ENCODE measurements around the gene HS3ST4. TPM values are rescaled to one million over a fixed set of nuclear protein-coding genes. Genes with fewer than 3 reads are reported as not detected.
A peak's percentile ranks its signal among the peaks of the same experiment; 100 is the strongest.

The HS3ST4 gene
- polyA plus RNA-seq, 1 donor, result 0.39 TPM

- DNase-seq, result no peak
- no peaks in the 10 kb centered on the region for H3K9me3 ChIP-seq (ENCODE audit: control insufficient read depth, low read depth, low read length)
- no peaks in the 10 kb centered on the region for H3K36me3 ChIP-seq (ENCODE audit: control insufficient read depth, insufficient read depth, low read length)
- no peaks in the 10 kb centered on the region for H3K27me3 ChIP-seq (ENCODE audit: control insufficient read depth, insufficient read depth, low read length)
- H3K27ac ChIP-seq (ENCODE audit: low read length), result no peak overlapping the region
- H3K4me3 ChIP-seq (ENCODE audit: low read length), result no peak overlapping the region
- H3K4me1 ChIP-seq (ENCODE audit: control insufficient read depth, insufficient read depth, low read length), result no peaks in the 10 kb centered on the region
- WGBS (ENCODE audit: insufficient coverage, low lambda C conversion rate), result no CpG with 5 or more reads among the region's 4 CpGs
Observed at GRCh38 chr16:25817876-25818275, 126.1 kb downstream of the HS3ST4 start.

DNA sequence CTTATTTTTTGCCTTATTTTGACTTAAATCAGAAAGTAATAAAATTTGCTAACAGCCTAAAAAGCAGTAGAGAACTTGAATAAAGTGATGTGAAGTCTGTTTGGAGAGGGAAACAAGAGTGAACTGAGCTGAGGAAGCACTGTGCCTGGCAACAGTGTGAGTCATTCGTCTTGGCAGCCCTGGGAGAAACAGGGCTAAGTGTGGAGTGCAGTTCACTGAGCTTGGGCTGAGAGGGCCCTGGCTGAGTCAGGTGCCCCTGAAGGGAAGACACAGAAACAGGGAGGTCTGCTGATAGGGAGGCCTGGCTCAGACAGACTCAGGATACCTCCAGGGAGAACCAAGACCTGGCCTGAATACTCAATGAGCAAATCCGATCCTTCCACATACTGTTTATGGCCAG lies 132.1 kb downstream of the HS3ST4 start:
- Histone ChIP-seq H3K27ac (ENCODE audit: low read length) (no peak overlapping the region), H3K27me3 (ENCODE audit: control insufficient read depth, insufficient read depth, low read length) (no peaks in the 10 kb centered on the region), H3K4me1 (ENCODE audit: control insufficient read depth, insufficient read depth, low read length) (no peaks in the 10 kb centered on the region), H3K4me3 (ENCODE audit: low read length) (no peak overlapping the region), H3K36me3 (ENCODE audit: control insufficient read depth, insufficient read depth, low read length) (no peaks in the 10 kb centered on the region), H3K9me3 (ENCODE audit: control insufficient read depth, low read depth, low read length) (no peaks in the 10 kb centered on the region)
- no CpG with 5 or more reads among the region's 2 CpGs for WGBS (ENCODE audit: insufficient coverage, low lambda C conversion rate)
- DNase-seq, result no peak

DNA sequence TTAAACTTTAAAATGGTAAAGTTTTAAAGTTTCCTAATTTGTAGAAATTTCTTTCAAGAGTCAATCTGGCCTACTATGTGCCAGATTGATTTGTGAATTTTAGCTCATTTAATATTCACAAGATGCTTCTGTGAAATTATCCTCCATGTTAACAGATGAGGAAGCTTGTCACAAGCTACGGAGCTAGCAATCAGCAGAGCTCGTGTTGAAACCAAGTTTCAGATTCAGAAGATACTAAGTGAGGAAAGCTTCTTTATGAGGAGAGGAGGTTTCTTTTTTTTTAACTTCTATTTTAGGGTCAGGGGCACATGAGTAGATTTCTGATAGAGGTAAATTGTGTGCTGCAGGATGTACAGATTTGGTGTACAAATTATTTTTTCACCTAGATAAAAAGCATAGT lies 135.9 kb downstream of the HS3ST4 start:
- Histone ChIP-seq H3K4me1 (ENCODE audit: control insufficient read depth, insufficient read depth, low read length) (no peaks in the 10 kb centered on the region), H3K4me3 (ENCODE audit: low read length) (no peak overlapping the region), H3K36me3 (ENCODE audit: control insufficient read depth, insufficient read depth, low read length) (no peaks in the 10 kb centered on the region), H3K27me3 (ENCODE audit: control insufficient read depth, insufficient read depth, low read length) (no peaks in the 10 kb centered on the region), H3K27ac (ENCODE audit: low read length) (no peak overlapping the region), H3K9me3 (ENCODE audit: control insufficient read depth, low read depth, low read length) (no peaks in the 10 kb centered on the region)
- no CpG with 5 or more reads among the region's 2 CpGs for WGBS (ENCODE audit: insufficient coverage, low lambda C conversion rate)
- no peak for DNase-seq

DNA sequence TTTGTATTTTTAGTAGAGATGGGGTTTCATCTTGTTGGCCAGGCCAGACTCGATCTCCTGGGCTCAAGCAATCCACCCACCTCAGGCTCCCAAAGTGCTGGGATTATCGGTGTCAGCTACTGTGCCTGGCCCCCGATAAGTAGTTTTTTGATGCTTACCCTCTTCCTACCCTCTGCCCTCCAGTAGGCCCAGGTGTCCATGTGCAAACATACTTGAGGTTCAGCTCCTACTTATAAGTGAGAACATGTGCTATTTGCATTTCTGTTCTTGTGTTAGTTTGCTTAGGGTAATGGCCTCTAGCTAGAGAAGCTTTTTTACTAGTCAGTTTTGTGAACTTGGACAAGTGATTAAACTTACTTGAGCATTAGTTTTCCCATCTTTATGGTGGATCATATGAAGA lies 136.8 kb downstream of the HS3ST4 start:
- no CpG with 5 or more reads among the region's 3 CpGs for WGBS (ENCODE audit: insufficient coverage, low lambda C conversion rate)
- DNase-seq, result no peak
- no peak overlapping the region for H3K27ac ChIP-seq (ENCODE audit: low read length)
- H3K36me3 ChIP-seq (ENCODE audit: control insufficient read depth, insufficient read depth, low read length), result no peaks in the 10 kb centered on the region
- no peaks in the 10 kb centered on the region for H3K9me3 ChIP-seq (ENCODE audit: control insufficient read depth, low read depth, low read length)
- H3K27me3 ChIP-seq (ENCODE audit: control insufficient read depth, insufficient read depth, low read length), result no peaks in the 10 kb centered on the region
- H3K4me3 ChIP-seq (ENCODE audit: low read length), result no peak overlapping the region
- no peaks in the 10 kb centered on the region for H3K4me1 ChIP-seq (ENCODE audit: control insufficient read depth, insufficient read depth, low read length)

DNA sequence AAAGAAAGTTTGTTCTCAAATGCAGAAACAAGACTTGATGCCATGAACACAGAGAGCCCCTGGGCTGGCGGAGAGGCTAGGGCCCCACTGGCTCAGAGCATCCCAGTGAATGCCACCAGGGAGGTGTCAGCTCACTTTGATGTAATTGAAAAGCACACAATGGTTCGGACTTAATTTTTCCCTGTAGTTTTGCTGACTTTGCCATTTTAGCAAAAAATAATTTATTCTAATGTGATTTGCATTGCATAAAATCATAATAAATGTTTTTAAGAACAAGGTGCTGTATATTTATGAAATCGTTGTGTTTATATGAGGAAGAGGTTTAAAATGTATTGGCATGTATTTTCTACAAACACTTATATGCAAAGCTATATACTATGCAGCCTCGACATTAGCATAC lies 140.5 kb downstream of the HS3ST4 start:
- H3K4me3 ChIP-seq (ENCODE audit: low read length), result no peak overlapping the region
- no peak for DNase-seq
- no peaks in the 10 kb centered on the region for H3K4me1 ChIP-seq (ENCODE audit: control insufficient read depth, insufficient read depth, low read length)
- no peaks in the 10 kb centered on the region for H3K36me3 ChIP-seq (ENCODE audit: control insufficient read depth, insufficient read depth, low read length)
- WGBS (ENCODE audit: insufficient coverage, low lambda C conversion rate), result 100% methylated on average over 1 of the region's 4 CpGs
- H3K9me3 ChIP-seq (ENCODE audit: control insufficient read depth, low read depth, low read length), result no peaks in the 10 kb centered on the region
- no peaks in the 10 kb centered on the region for H3K27me3 ChIP-seq (ENCODE audit: control insufficient read depth, insufficient read depth, low read length)
- H3K27ac ChIP-seq (ENCODE audit: low read length), result no peak overlapping the region

DNA sequence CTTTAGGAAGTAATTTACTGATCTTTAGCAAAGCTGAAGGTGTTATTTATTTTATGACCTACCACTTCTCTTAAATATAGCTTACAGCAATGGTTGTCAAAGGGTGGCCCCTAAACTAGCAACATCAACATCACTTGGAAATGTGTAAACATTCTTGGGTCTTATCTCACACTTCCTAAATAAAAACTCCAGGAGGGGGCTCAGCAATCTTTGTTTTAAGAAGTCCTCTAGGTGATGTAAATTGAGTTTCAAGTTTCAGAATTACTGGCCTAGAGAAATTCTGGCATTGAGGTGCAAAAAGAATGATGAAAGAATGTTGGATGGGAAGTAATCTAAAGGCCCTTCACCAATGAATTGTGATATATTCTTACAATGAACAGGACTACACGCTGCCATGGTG lies 142.3 kb downstream of the HS3ST4 start:
- Histone ChIP-seq H3K27me3 (ENCODE audit: control insufficient read depth, insufficient read depth, low read length) (no peaks in the 10 kb centered on the region), H3K36me3 (ENCODE audit: control insufficient read depth, insufficient read depth, low read length) (no peaks in the 10 kb centered on the region), H3K27ac (ENCODE audit: low read length) (no peak overlapping the region), H3K4me3 (ENCODE audit: low read length) (no peak overlapping the region), H3K9me3 (ENCODE audit: control insufficient read depth, low read depth, low read length) (no peaks in the 10 kb centered on the region), H3K4me1 (ENCODE audit: control insufficient read depth, insufficient read depth, low read length) (peaks cover 5% of the 10 kb centered on the region)
- DNase-seq, result no peak
- WGBS (ENCODE audit: insufficient coverage, low lambda C conversion rate), result 100% methylated on average over 1 of the region's 1 CpG

DNA sequence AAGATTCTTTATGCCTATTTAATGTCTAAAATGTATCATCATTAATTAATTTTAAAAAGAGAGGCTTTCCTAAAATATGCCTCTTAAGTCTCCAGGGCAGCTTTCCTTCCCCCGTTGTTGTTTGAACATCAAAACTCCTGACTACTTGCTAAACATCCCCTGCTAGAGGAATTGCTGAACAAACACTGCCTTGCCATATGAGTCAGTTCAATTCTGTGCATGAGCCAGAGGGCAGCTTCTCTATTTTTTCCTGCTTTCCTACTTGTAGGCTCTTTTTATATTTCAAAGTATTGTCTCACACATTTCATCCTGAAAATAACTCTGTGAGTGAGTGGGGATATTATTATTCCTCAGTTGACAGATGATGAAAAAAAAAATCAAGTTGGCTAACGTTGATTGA lies 143.4 kb downstream of the HS3ST4 start:
- no peaks in the 10 kb centered on the region for H3K9me3 ChIP-seq (ENCODE audit: control insufficient read depth, low read depth, low read length)
- DNase-seq, result no peak
- no peak overlapping the region for H3K4me3 ChIP-seq (ENCODE audit: low read length)
- H3K4me1 ChIP-seq (ENCODE audit: control insufficient read depth, insufficient read depth, low read length), result peaks cover 5% of the 10 kb centered on the region
- no peak overlapping the region for H3K27ac ChIP-seq (ENCODE audit: low read length)
- H3K27me3 ChIP-seq (ENCODE audit: control insufficient read depth, insufficient read depth, low read length), result no peaks in the 10 kb centered on the region
- H3K36me3 ChIP-seq (ENCODE audit: control insufficient read depth, insufficient read depth, low read length), result no peaks in the 10 kb centered on the region
- WGBS (ENCODE audit: insufficient coverage, low lambda C conversion rate), result 40% methylated on average over 1 of the region's 2 CpGs

GRCh38 chr16:25838724-25839186 lies 147.0 kb downstream of the HS3ST4 start:
- Histone ChIP-seq H3K27me3 (ENCODE audit: control insufficient read depth, insufficient read depth, low read length) (no peaks in the 10 kb centered on the region), H3K4me1 (ENCODE audit: control insufficient read depth, insufficient read depth, low read length) (peaks cover 5% of the 10 kb centered on the region), H3K36me3 (ENCODE audit: control insufficient read depth, insufficient read depth, low read length) (no peaks in the 10 kb centered on the region), H3K4me3 (ENCODE audit: low read length) (no peak overlapping the region), H3K9me3 (ENCODE audit: control insufficient read depth, low read depth, low read length) (no peaks in the 10 kb centered on the region), H3K27ac (ENCODE audit: low read length) (no peak overlapping the region)
- peak; percentile 18 to 41 for DNase-seq
- WGBS (ENCODE audit: insufficient coverage, low lambda C conversion rate), result 0% methylated on average over 1 of the region's 6 CpGs

GRCh38 chr16:25841761-25842160 lies 150.0 kb downstream of the HS3ST4 start:
- no CpG with 5 or more reads among the region's 3 CpGs for WGBS (ENCODE audit: insufficient coverage, low lambda C conversion rate)
- no peaks in the 10 kb centered on the region for H3K27me3 ChIP-seq (ENCODE audit: control insufficient read depth, insufficient read depth, low read length)
- no peaks in the 10 kb centered on the region for H3K36me3 ChIP-seq (ENCODE audit: control insufficient read depth, insufficient read depth, low read length)
- H3K4me3 ChIP-seq (ENCODE audit: low read length), result no peak overlapping the region
- H3K4me1 ChIP-seq (ENCODE audit: control insufficient read depth, insufficient read depth, low read length), result peaks cover 5% of the 10 kb centered on the region
- H3K27ac ChIP-seq (ENCODE audit: low read length), result no peak overlapping the region
- no peaks in the 10 kb centered on the region for H3K9me3 ChIP-seq (ENCODE audit: control insufficient read depth, low read depth, low read length)
- no peak for DNase-seq

GRCh38 chr16:25845901-25846300 lies 154.1 kb downstream of the HS3ST4 start:
- Histone ChIP-seq H3K4me1 (ENCODE audit: control insufficient read depth, insufficient read depth, low read length) (no peaks in the 10 kb centered on the region), H3K27me3 (ENCODE audit: control insufficient read depth, insufficient read depth, low read length) (no peaks in the 10 kb centered on the region), H3K36me3 (ENCODE audit: control insufficient read depth, insufficient read depth, low read length) (no peaks in the 10 kb centered on the region), H3K9me3 (ENCODE audit: control insufficient read depth, low read depth, low read length) (no peaks in the 10 kb centered on the region), H3K27ac (ENCODE audit: low read length) (no peak overlapping the region), H3K4me3 (ENCODE audit: low read length) (no peak overlapping the region)
- DNase-seq, result no peak
- no CpG with 5 or more reads among the region's 3 CpGs for WGBS (ENCODE audit: insufficient coverage, low lambda C conversion rate)

DNA sequence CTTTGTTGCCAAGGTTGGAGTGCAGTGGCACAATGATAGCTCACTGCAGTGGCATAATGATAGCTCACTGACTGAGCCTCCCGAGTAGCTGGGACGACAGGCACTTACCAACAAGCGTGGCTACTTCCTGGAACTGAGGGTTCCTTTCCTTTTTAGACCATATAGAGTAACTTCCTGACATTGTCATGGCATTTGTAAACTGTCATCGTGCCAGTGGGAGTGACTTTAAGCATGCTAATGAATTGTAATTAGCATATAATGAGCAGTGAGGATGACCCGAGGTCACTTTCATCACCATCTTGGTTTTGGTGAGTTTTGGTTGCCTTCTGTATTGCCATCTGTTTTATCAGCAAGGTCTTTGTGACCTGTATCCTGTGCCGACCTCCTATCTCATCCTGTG lies 162.4 kb downstream of the HS3ST4 start:
- Histone ChIP-seq H3K4me3 (ENCODE audit: low read length) (no peak overlapping the region), H3K4me1 (ENCODE audit: control insufficient read depth, insufficient read depth, low read length) (no peaks in the 10 kb centered on the region), H3K9me3 (ENCODE audit: control insufficient read depth, low read depth, low read length) (no peaks in the 10 kb centered on the region), H3K27ac (ENCODE audit: low read length) (no peak overlapping the region), H3K36me3 (ENCODE audit: control insufficient read depth, insufficient read depth, low read length) (no peaks in the 10 kb centered on the region), H3K27me3 (ENCODE audit: control insufficient read depth, insufficient read depth, low read length) (no peaks in the 10 kb centered on the region)
- DNase-seq, result no peak
- 20% methylated on average over 1 of the region's 6 CpGs for WGBS (ENCODE audit: insufficient coverage, low lambda C conversion rate)
